ENCODE measurements around the gene MARK3.

Gene MARK3

DNA sequence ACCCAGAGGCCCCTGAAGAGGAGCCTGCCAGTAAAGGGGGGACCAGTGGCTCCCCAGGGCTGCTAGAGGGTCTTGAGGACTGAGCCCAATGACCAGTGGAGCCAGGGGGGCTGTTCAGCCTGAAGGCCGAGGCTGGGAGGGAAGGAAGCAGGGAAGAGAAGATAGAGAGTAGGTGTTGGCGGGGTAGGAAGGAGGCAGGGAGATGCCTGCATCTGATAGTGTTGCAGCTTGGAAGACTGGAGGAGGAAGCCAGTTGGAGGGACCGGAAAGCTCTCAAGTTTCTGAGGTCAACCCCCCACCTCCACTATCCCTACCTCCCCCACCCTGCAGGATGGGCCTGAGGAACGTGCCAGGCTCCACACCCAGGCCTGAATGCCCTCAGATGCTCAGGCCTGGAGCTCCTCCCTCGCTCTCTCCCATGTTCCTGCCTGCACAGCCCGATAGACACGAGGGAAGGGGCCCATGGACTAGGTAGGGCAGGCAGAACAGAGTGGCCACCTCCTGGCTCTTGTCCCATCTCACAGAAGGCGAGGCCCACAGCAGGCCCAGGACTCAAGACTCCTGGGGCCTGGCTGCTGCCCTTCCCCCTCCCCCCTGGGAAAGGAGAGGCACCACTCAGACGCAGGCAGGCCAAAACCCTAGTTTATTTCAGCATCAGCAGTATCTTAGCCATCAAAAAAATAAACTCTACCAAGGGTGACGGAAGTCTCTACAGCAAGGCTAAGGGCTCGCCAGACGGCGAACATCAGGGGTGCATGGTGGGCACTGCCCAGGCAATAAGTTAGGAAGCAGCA, 134.0 kb downstream of the MARK3 start:
- no peak overlapping the region for H3K27ac ChIP-seq (ENCODE audit: low read depth, low read length)
- no peak overlapping the region for H3K23ac ChIP-seq (ENCODE audit: low read length)
- no peak overlapping the region for H2AFZ ChIP-seq (ENCODE audit: insufficient read depth, low read length, poor library complexity)
- DNase-seq, result no peak
- no CpG with 5 or more reads among the region's 13 CpGs for WGBS (ENCODE audit: extremely low coverage, insufficient coverage, insufficient read length)
- H3K4me2 ChIP-seq (ENCODE audit: low read length), result no peak overlapping the region
- H3K27me3 ChIP-seq (ENCODE audit: insufficient read depth, low read length), result peaks cover 27% of the 10 kb centered on the region
- H3K9ac ChIP-seq (ENCODE audit: low read length), result no peak overlapping the region
- no peak overlapping the region for H3K18ac ChIP-seq (ENCODE audit: low read length)
- H3K4me3 ChIP-seq (ENCODE audit: low read depth, low read length), result no peak overlapping the region
- H4K12ac ChIP-seq (ENCODE audit: low read depth, low read length), result no peak overlapping the region
- peaks cover 14 to 19% of the 10 kb centered on the region in 2 experiments for H3K4me1 ChIP-seq (ENCODE audit: control insufficient read depth in 1 of 2, insufficient read depth in 2 of 2, low read length in 2 of 2)
- no peak overlapping the region for H3K14ac ChIP-seq (ENCODE audit: low read length)
- H3K9me3 ChIP-seq (ENCODE audit: insufficient read depth, low read depth, low read length), result peaks cover 4% of the 10 kb centered on the region
- no peak overlapping the region for H2AK5ac ChIP-seq (ENCODE audit: low read length)
- H2BK5ac ChIP-seq (ENCODE audit: low read depth, low read length, poor library complexity), result no peak overlapping the region
- H3K79me2 ChIP-seq (ENCODE audit: control insufficient read depth, insufficient read depth, low read length, poor library complexity), result peaks cover 1% of the 10 kb centered on the region
- H3K4ac ChIP-seq (ENCODE audit: low read depth, low read length), result no peak overlapping the region
- H3K36me3 ChIP-seq (ENCODE audit: control insufficient read depth in 1 of 2, insufficient read depth in 2 of 2, low read length in 2 of 2), result peaks cover 0 to 8% of the 10 kb centered on the region in 2 experiments
- H4K91ac ChIP-seq (ENCODE audit: low read depth, low read length), result no peak overlapping the region
- H4K8ac ChIP-seq (ENCODE audit: low read depth, low read length), result no peak overlapping the region
- peaks cover 3% of the 10 kb centered on the region for H3K79me1 ChIP-seq (ENCODE audit: low read length)
- no peak overlapping the region for H2BK12ac ChIP-seq (ENCODE audit: low read length)
- no peak overlapping the region for H2BK120ac ChIP-seq (ENCODE audit: insufficient read depth, low read length, poor library complexity)

- peaks cover 0 to 6% of the 10 kb centered on the region in 2 experiments for H3K36me3 ChIP-seq (ENCODE audit: control insufficient read depth in 1 of 2, insufficient read depth in 2 of 2, low read length in 2 of 2)
- peaks cover 4% of the 10 kb centered on the region for H3K9me3 ChIP-seq (ENCODE audit: insufficient read depth, low read depth, low read length)
- peaks cover 3% of the 10 kb centered on the region for H3K79me1 ChIP-seq (ENCODE audit: low read length)
- H2BK120ac ChIP-seq (ENCODE audit: insufficient read depth, low read length, poor library complexity), result no peak overlapping the region
- DNase-seq, result peak; percentile 33 to 50
- no peak overlapping the region for H2AFZ ChIP-seq (ENCODE audit: insufficient read depth, low read length, poor library complexity)
- no peak overlapping the region for H3K9ac ChIP-seq (ENCODE audit: low read length)
- H4K91ac ChIP-seq (ENCODE audit: low read depth, low read length), result no peak overlapping the region
- H4K12ac ChIP-seq (ENCODE audit: low read depth, low read length), result no peak overlapping the region
- no peak overlapping the region for H3K4ac ChIP-seq (ENCODE audit: low read depth, low read length)
- H4K8ac ChIP-seq (ENCODE audit: low read depth, low read length), result no peak overlapping the region
- no peak overlapping the region for H3K4me2 ChIP-seq (ENCODE audit: low read length)
- no peak overlapping the region for H3K27ac ChIP-seq (ENCODE audit: low read depth, low read length)
- no peak overlapping the region for H2BK12ac ChIP-seq (ENCODE audit: low read length)
- H2AK5ac ChIP-seq (ENCODE audit: low read length), result no peak overlapping the region
- H2BK5ac ChIP-seq (ENCODE audit: low read depth, low read length, poor library complexity), result no peak overlapping the region
- H3K4me3 ChIP-seq (ENCODE audit: low read depth, low read length), result no peak overlapping the region
- WGBS (ENCODE audit: extremely low coverage, insufficient coverage, insufficient read length), result no CpG with 5 or more reads among the region's 22 CpGs
- H3K23ac ChIP-seq (ENCODE audit: low read length), result no peak overlapping the region
- H3K27me3 ChIP-seq (ENCODE audit: insufficient read depth, low read length), result peaks cover 27% of the 10 kb centered on the region
- H3K79me2 ChIP-seq (ENCODE audit: control insufficient read depth, insufficient read depth, low read length, poor library complexity), result peaks cover 1% of the 10 kb centered on the region
- H3K18ac ChIP-seq (ENCODE audit: low read length), result no peak overlapping the region
- peaks cover 14 to 19% of the 10 kb centered on the region in 2 experiments for H3K4me1 ChIP-seq (ENCODE audit: control insufficient read depth in 1 of 2, insufficient read depth in 2 of 2, low read length in 2 of 2)
- no peak overlapping the region for H3K14ac ChIP-seq (ENCODE audit: low read length)
These were observed 134.6 kb downstream of the MARK3 start for GRCh38 chr14:103519837-103520212.

DNA sequence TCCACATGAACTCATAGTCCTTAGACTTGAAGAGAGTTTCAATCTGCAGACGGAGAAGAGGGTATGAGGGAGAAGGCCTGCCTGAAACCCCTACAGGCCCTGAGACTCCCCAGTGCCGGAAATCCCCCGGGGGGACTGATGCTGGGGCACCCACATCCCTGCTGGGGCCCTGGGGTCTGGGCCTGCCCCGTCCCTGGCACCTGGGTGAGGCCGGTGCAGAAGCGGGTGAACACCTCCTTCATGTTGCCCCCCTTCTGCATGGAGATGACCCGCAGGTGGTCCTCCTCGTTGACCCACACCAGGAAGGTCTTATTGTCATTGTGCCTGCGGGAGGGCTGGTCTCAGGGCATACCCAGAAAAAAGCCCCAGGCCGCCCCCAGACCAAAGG, 135.0 kb downstream of the MARK3 start:
- no peak for DNase-seq
- peaks cover 0 to 2% of the 10 kb centered on the region in 2 experiments for H3K36me3 ChIP-seq (ENCODE audit: control insufficient read depth in 1 of 2, insufficient read depth in 2 of 2, low read length in 2 of 2)
- no peak overlapping the region for H3K4me3 ChIP-seq (ENCODE audit: low read depth, low read length)
- no peak overlapping the region for H3K18ac ChIP-seq (ENCODE audit: low read length)
- H3K4me2 ChIP-seq (ENCODE audit: low read length), result no peak overlapping the region
- H3K23ac ChIP-seq (ENCODE audit: low read length), result no peak overlapping the region
- no peak overlapping the region for H3K14ac ChIP-seq (ENCODE audit: low read length)
- WGBS (ENCODE audit: extremely low coverage, insufficient coverage, insufficient read length), result no CpG with 5 or more reads among the region's 10 CpGs
- H3K79me2 ChIP-seq (ENCODE audit: control insufficient read depth, insufficient read depth, low read length, poor library complexity), result peaks cover 1% of the 10 kb centered on the region
- peaks cover 3% of the 10 kb centered on the region for H3K79me1 ChIP-seq (ENCODE audit: low read length)
- H3K9me3 ChIP-seq (ENCODE audit: insufficient read depth, low read depth, low read length), result peaks cover 4% of the 10 kb centered on the region
- H4K8ac ChIP-seq (ENCODE audit: low read depth, low read length), result no peak overlapping the region
- H2BK120ac ChIP-seq (ENCODE audit: insufficient read depth, low read length, poor library complexity), result no peak overlapping the region
- peaks cover 27% of the 10 kb centered on the region for H3K27me3 ChIP-seq (ENCODE audit: insufficient read depth, low read length)
- no peak overlapping the region for H3K27ac ChIP-seq (ENCODE audit: low read depth, low read length)
- no peak overlapping the region for H2BK5ac ChIP-seq (ENCODE audit: low read depth, low read length, poor library complexity)
- H4K91ac ChIP-seq (ENCODE audit: low read depth, low read length), result no peak overlapping the region
- H3K9ac ChIP-seq (ENCODE audit: low read length), result no peak overlapping the region
- H2BK12ac ChIP-seq (ENCODE audit: low read length), result no peak overlapping the region
- H3K4ac ChIP-seq (ENCODE audit: low read depth, low read length), result no peak overlapping the region
- no peak overlapping the region for H4K12ac ChIP-seq (ENCODE audit: low read depth, low read length)
- no peak overlapping the region for H2AK5ac ChIP-seq (ENCODE audit: low read length)
- no peak overlapping the region for H2AFZ ChIP-seq (ENCODE audit: insufficient read depth, low read length, poor library complexity)
- H3K4me1 ChIP-seq (ENCODE audit: control insufficient read depth in 1 of 2, insufficient read depth in 2 of 2, low read length in 2 of 2), result peaks cover 14 to 19% of the 10 kb centered on the region in 2 experiments

DNA sequence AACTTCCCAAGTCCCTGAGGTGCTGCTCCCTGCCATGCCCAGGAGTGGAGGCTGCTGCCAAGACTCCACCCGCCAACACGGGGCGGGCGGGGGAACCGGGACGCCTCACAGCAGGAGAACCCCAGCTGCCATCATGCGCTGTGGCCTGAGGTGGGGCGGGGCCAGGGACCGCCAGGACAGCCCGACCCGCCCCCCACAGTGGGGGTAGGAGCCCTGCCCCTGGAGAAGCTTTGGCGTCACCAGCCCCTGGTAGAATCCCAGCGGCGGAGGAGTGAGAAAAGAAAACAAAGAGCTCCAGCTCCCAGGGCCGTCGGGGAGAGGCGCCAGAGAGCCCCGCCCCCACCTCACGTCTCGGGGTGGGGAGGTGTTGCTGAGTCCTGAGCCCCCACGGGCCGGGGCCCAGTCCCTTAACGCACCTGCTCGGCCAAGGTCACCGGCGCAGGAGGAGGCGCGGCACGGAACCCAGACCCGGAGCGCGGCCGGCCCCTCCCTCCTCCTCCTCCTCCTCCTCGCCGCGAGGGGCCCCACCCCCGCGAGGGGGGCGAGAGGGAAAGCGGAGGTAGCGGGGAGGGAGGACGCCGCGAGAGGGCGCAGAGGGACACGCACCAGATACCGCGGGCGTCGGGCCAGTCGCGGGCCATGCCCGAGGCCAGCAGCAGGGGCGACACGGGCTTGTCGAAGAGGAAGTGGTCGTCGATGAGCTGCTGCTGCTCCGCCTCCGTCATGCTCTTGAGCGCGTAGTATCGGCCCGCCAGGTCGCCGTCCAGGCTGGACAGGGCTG, 135.6 kb downstream of the MARK3 start:
- DNase-seq, result peak; percentile 22 to 55
- WGBS (ENCODE audit: extremely low coverage, insufficient coverage, insufficient read length), result no CpG with 5 or more reads among the region's 66 CpGs
- H2AFZ ChIP-seq (ENCODE audit: insufficient read depth, low read length, poor library complexity), result peak overlapping the region; percentile 23

More for the DNA sequence above, 135.6 kb downstream of the MARK3 start:
- Histone ChIP-seq H3K9me3 (ENCODE audit: insufficient read depth, low read depth, low read length) (peaks cover 4% of the 10 kb centered on the region), H3K4ac (ENCODE audit: low read depth, low read length) (no peak overlapping the region), H3K4me3 (ENCODE audit: low read depth, low read length) (peak overlapping the region; percentile 51), H4K91ac (ENCODE audit: low read depth, low read length) (no peak overlapping the region), H3K23ac (ENCODE audit: low read length) (no peak overlapping the region), H4K12ac (ENCODE audit: low read depth, low read length) (peak overlapping the region; percentile 10), H3K18ac (ENCODE audit: low read length) (no peak overlapping the region), H3K79me2 (ENCODE audit: control insufficient read depth, insufficient read depth, low read length, poor library complexity) (peaks cover 1% of the 10 kb centered on the region), H3K27me3 (ENCODE audit: insufficient read depth, low read length) (peaks cover 27% of the 10 kb centered on the region), H3K36me3 (ENCODE audit: control insufficient read depth in 1 of 2, insufficient read depth in 2 of 2, low read length in 2 of 2) (peaks cover 0 to 2% of the 10 kb centered on the region in 2 experiments), H3K14ac (ENCODE audit: low read length) (no peak overlapping the region), H2AK5ac (ENCODE audit: low read length) (no peak overlapping the region), H3K4me1 (ENCODE audit: control insufficient read depth in 1 of 2, insufficient read depth in 2 of 2, low read length in 2 of 2) (peaks cover 14 to 19% of the 10 kb centered on the region in 2 experiments), H2BK120ac (ENCODE audit: insufficient read depth, low read length, poor library complexity) (no peak overlapping the region), H3K4me2 (ENCODE audit: low read length) (peak overlapping the region; percentile 44), H3K79me1 (ENCODE audit: low read length) (peaks cover 3% of the 10 kb centered on the region), H2BK12ac (ENCODE audit: low read length) (no peak overlapping the region), H3K27ac (ENCODE audit: low read depth, low read length) (no peak overlapping the region), H3K9ac (ENCODE audit: low read length) (no peak overlapping the region), H2BK5ac (ENCODE audit: low read depth, low read length, poor library complexity) (no peak overlapping the region), H4K8ac (ENCODE audit: low read depth, low read length) (no peak overlapping the region)
